Glutamatergic neuron (in vitro differentiated cells): Measurements from ENCODE around the gene TNS3. TPM values are rescaled to one million over a fixed set of nuclear protein-coding genes. Genes with fewer than 3 reads are reported as not detected.

Experiments
- DNase-seq: peaks from one replicate; pipeline ENCODE4 v3.0.0; 2022
- H3K27ac Mint-ChIP-seq: one replicate; pipeline ENCODE4 v1.8.0; 2020; ENCODE audit warnings: mild to moderate bottlenecking, mixed read lengths, inconsistent platforms; ENCODE audit not compliant: unreplicated experiment
- H3K27me3 Mint-ChIP-seq: one replicate; pipeline ENCODE4 v1.8.0; 2020; ENCODE audit warnings: mild to moderate bottlenecking, moderate library complexity, mixed read lengths, inconsistent platforms; ENCODE audit not compliant: unreplicated experiment
- H3K36me3 Mint-ChIP-seq: one replicate; pipeline ENCODE4 v1.8.0; 2020; ENCODE audit warnings: mild to moderate bottlenecking, mixed read lengths, inconsistent platforms; ENCODE audit not compliant: unreplicated experiment
- H3K4me1 Mint-ChIP-seq: one replicate; pipeline ENCODE4 v1.8.0; 2020; ENCODE audit warnings: mild to moderate bottlenecking, low read depth, mixed read lengths, inconsistent platforms; ENCODE audit not compliant: unreplicated experiment
- H3K4me3 Mint-ChIP-seq: one replicate; pipeline ENCODE4 v1.8.0; 2020; ENCODE audit warnings: mild to moderate bottlenecking, mixed read lengths, inconsistent platforms; ENCODE audit not compliant: unreplicated experiment
- H3K9me3 Mint-ChIP-seq: one replicate; pipeline ENCODE4 v1.8.0; 2020; ENCODE audit warnings: mild to moderate bottlenecking, moderate library complexity, mixed read lengths, inconsistent platforms; ENCODE audit not compliant: unreplicated experiment
- CTCF ChIP-seq: fragments of 200-600 bp; sonication (generic); IDR thresholded peaks from one replicate; pipeline ENCODE4 v1.5.0; 2021; ENCODE audit not compliant: partially characterized antibody, unreplicated experiment
- total RNA-seq: library from RNA; stranded (reverse); fragmentation: NEBNext Ultra II Directional; extraction: Animal tissue kit (Norgen Biotek cat#: 25700); gene quantifications from one replicate; pipeline ENCODE4 v1.2.1, GENCODE V29; 2021; ENCODE audit not compliant: unreplicated experiment

TNS3 gene
- total RNA-seq, 1 donor from 2014 or later: 3.8 TPM

- TF ChIP-seq CTCF: no peak
- Mint-ChIP-seq H3K9me3 (peaks cover 3% of the 10 kb centered on the region), H3K4me1 (no peaks in the 10 kb centered on the region), H3K4me3 (no peak overlapping the region), H3K36me3 (no peaks in the 10 kb centered on the region), H3K27me3 (peaks cover 5% of the 10 kb centered on the region), H3K27ac (no peak overlapping the region)
- no peak for DNase-seq
Observed at GRCh38 chr7:47362984-47363383, 218.9 kb downstream of the TNS3 start.

DNA sequence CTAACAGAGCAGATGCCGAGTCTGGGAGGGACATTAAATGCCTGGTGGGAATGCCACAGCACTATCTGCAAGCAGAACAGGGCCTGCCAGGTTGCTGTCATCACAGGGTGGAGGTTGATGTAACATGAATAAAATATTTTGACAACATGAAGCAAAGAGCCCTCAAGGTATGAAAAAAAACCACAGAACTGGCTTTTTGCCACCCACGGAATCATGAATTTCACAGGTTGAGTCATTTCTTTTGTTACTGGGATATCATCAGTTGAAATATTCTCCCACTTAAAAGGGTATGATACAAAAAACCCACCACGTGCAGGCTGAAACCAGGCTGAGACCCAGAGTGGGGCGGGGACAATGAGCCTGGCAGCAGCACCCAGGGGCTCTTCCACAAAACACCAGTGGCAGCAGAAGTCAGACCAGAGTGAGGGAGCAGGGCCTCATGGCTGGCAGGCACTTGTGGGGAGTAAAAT lies 220.1 kb downstream of the TNS3 start:
- Mint-ChIP-seq H3K27ac (no peak overlapping the region), H3K27me3 (peaks cover 2% of the 10 kb centered on the region), H3K36me3 (no peaks in the 10 kb centered on the region), H3K4me1 (no peaks in the 10 kb centered on the region), H3K4me3 (no peak overlapping the region), H3K9me3 (peaks cover 1% of the 10 kb centered on the region)
- no peak for TF ChIP-seq CTCF
- no peak for DNase-seq

DNA sequence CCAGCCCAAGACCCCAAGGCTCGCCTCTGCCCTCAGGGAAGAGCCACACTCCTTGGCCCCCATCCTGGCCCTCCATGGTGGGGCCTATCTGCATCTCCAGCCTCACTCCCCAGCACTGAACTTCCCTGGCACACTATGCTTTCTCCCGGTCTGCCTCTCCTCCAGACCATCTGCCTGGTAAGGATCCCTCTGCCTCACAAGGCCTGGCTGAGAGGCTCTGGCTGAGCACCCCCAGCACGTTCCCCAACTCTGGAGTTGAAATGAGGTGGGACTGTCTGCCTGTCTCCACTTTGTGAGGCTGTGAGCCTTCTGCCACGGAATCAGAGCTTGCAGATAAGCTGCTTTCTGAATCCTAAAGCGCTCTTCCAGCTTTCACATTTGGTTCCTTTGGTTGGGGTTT lies 220.7 kb downstream of the TNS3 start:
- Mint-ChIP-seq H3K27ac (no peak overlapping the region), H3K36me3 (no peaks in the 10 kb centered on the region), H3K4me3 (no peak overlapping the region)

GRCh38 chr7:47360301-47360900 lies 221.5 kb downstream of the TNS3 start:
- peaks cover 1% of the 10 kb centered on the region for H3K9me3 Mint-ChIP-seq
- H3K36me3 Mint-ChIP-seq: no peaks in the 10 kb centered on the region
- no peak for DNase-seq
- H3K27me3 Mint-ChIP-seq: peaks cover 2% of the 10 kb centered on the region
- H3K4me3 Mint-ChIP-seq: no peak overlapping the region
- no peak for TF ChIP-seq CTCF
- no peaks in the 10 kb centered on the region for H3K4me1 Mint-ChIP-seq
- H3K27ac Mint-ChIP-seq: no peak overlapping the region

More for the DNA sequence above, 220.7 kb downstream of the TNS3 start:
- DNase-seq: no peak
- Mint-ChIP-seq H3K9me3 (peaks cover 1% of the 10 kb centered on the region), H3K4me1 (no peaks in the 10 kb centered on the region), H3K27me3 (peaks cover 2% of the 10 kb centered on the region)
- TF ChIP-seq CTCF: no peak

DNA sequence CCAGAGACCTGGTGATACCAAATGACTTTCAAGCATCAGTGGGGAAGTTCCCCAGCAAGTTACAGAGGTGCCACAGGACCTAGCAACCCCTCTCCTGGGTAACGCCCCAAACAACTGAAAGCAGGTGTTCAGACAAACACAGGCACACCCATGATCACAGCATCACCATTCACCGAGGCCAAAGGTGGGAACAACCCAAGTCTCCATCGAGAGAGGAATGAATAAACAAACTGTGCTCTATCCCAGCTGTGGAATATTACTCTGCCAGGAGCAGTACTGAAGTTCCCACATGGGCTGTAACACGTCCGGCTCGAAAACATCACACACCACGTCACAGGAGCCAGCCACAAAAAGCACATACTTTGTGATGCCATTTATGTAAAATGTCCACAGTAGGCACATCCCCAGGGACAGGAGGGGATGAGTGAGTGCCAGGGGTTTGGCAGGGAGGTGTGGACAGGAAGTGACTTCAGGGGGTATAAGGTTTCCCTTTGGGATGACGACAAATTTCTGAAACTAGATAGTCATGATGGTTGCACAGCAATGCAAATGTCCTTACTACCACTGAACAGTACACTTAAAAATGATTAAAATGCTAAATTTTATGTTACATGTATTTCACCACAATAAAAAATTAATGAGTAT lies 222.8 kb downstream of the TNS3 start:
- no peak for TF ChIP-seq CTCF

More for the DNA sequence above, 222.8 kb downstream of the TNS3 start:
- H3K27me3 Mint-ChIP-seq: peaks cover 2% of the 10 kb centered on the region
- H3K4me1 Mint-ChIP-seq: no peaks in the 10 kb centered on the region
- peaks cover 2% of the 10 kb centered on the region for H3K9me3 Mint-ChIP-seq
- no peak for DNase-seq
- no peaks in the 10 kb centered on the region for H3K36me3 Mint-ChIP-seq
- no peak overlapping the region for H3K27ac Mint-ChIP-seq
- no peak overlapping the region for H3K4me3 Mint-ChIP-seq
